ENCODE data around the gene TNNI2.
A peak's percentile ranks its signal among the peaks of the same experiment; 100 is the strongest.
"Not testable (repeated sequence)": the region's sequence is repeated elsewhere in the genome, so short reads cannot be mapped to it uniquely, and the experiment has no call there.

TNNI2 gene

GRCh38 chr11:1875851-1876301, 37.1 kb downstream of the TNNI2 start:
- DNase-seq = not testable (repeated sequence)

GRCh38 chr11:1876361-1877063, 37.7 kb downstream of the TNNI2 start:
- no peak for DNase-seq

GRCh38 chr11:1877211-1878136, 38.7 kb downstream of the TNNI2 start:
- no peak for DNase-seq

- no peak for DNase-seq
These were observed 39.6 kb downstream of the TNNI2 start for GRCh38 chr11:1878137-1879031.

- DNase-seq = no peak
These were observed 40.7 kb downstream of the TNNI2 start for GRCh38 chr11:1879342-1879940.

- DNase-seq = no peak
These were observed 41.4 kb downstream of the TNNI2 start for GRCh38 chr11:1879941-1880720.

- DNase-seq = no peak
These were observed 42.1 kb downstream of the TNNI2 start for GRCh38 chr11:1880746-1881441.

- DNase-seq = no peak
These were observed 42.9 kb downstream of the TNNI2 start for GRCh38 chr11:1881442-1882264.

- peak; percentile 87 for DNase-seq
These were observed 43.8 kb downstream of the TNNI2 start for GRCh38 chr11:1882265-1883238.

GRCh38 chr11:1883346-1884302, 44.8 kb downstream of the TNNI2 start:
- DNase-seq = no peak

- DNase-seq = no peak
These were observed 45.5 kb downstream of the TNNI2 start for GRCh38 chr11:1884303-1884700.

- DNase-seq = not testable (repeated sequence)
These were observed 47.8 kb downstream of the TNNI2 start for GRCh38 chr11:1886551-1886950.

- no peak for DNase-seq
These were observed 48.9 kb downstream of the TNNI2 start for GRCh38 chr11:1887451-1888346.

- no peak for DNase-seq
These were observed 49.6 kb downstream of the TNNI2 start for GRCh38 chr11:1888347-1888753.

GRCh38 chr11:1888811-1889210, 50.0 kb downstream of the TNNI2 start:
- no peak for DNase-seq

GRCh38 chr11:1889224-1889930, 50.6 kb downstream of the TNNI2 start:
- peak; percentile 66 for DNase-seq
